Gastrocnemius medialis (tissue), 4 donors: ENCODE data around the gene HSPA14. TPM values are rescaled to one million over a fixed set of nuclear protein-coding genes. Genes with fewer than 3 reads are reported as not detected.

Source experiments
- ATAC-seq, 2 donors: fragments of 150-250 bp; one replicate each; pipeline ENCODE4 v1.9.1; 2016
- DNase-seq, 2 donors: peaks; one replicate each; pipeline ENCODE4 v3.0.0-alpha.2; 2019
- H3K27ac ChIP-seq, 4 donors: fragments of 200-600 bp; sonication (generic); 1 replicate in 1 of 4; 2 replicates in 3 of 4; pipeline ENCODE4 v1.5.1; 2016 to 2018; ENCODE audit warnings: mild to moderate bottlenecking in 2 of 4, moderate library complexity in 1 of 4
- H3K27me3 ChIP-seq, 3 donors: fragments of 200-600 bp; sonication (generic) in 2 of 3; 1 replicate in 1 of 3; 2 replicates in 2 of 3; pipeline versions ENCODE4 v1.5.1 to v1.6.0; 2016 to 2019; ENCODE audit warnings: mild to moderate bottlenecking in 1 of 3, moderate library complexity in 1 of 3
- H3K36me3 ChIP-seq, 2 donors: fragments of 200-600 bp; sonication (generic) in 1 of 2; one replicate each; pipeline ENCODE4 v1.5.1; 2017 to 2018
- H3K4me1 ChIP-seq, 2 donors: fragments of 200-600 bp; sonication (generic) in 1 of 2; one replicate each; pipeline ENCODE4 v1.5.1; 2016 to 2017; ENCODE audit warnings: mild to moderate bottlenecking in 2 of 2
- H3K4me3 ChIP-seq, 4 donors: fragments of 200-600 bp; sonication (generic) in 3 of 4; 1 replicate in 1 of 4; 2 replicates in 3 of 4; pipeline ENCODE4 v1.5.1; 2016 to 2019; ENCODE audit warnings: mild to moderate bottlenecking in 2 of 4
- H3K9me3 ChIP-seq, 3 donors: fragments of 200-600 bp; sonication (generic) in 2 of 3; 1 replicate in 1 of 3; 2 replicates in 2 of 3; pipeline ENCODE4 v1.5.1; 2016 to 2019
- POLR2A ChIP-seq, 2 donors: fragments of 450-650 bp; IDR thresholded peaks; one replicate each; pipeline ENCODE4 v1.6.1; 2017; ENCODE audit warnings: antibody characterized with exemption in 2 of 2, mild to moderate bottlenecking in 2 of 2, moderate library complexity in 2 of 2
- in situ Hi-C, 4 donors: fragments of 200-750 bp; cut with MboI; loops; one replicate each; pipeline versions ENCODE4 v1.15.0 to v1.8.0; 2017; ENCODE audit warnings: low sequenced_read_pairs in 4 of 4
- intact Hi-C: fragments of 100-400 bp; cut with DNase I; formaldehyde crosslinking; loops from one replicate; pipeline ENCODE4 v1.15.1; 2023; ENCODE audit warnings: low total_unique reads
- total RNA-seq, 4 donors: library from RNA; depleted of rRNA; stranded (reverse); fragments of >200 nt; gene quantifications; one replicate each; pipeline versions ENCODE4 v1.1.0 to v1.2.3, GENCODE V29; 2016
- TF ChIP-seq, protein P1 (sequence below), 5 experiments: fragments of 450-650 bp in 3 of 5; fragments of 200-600 bp in 2 of 5; sonication (generic) in 2 of 5; IDR thresholded peaks in 4 of 5; conservative IDR thresholded peaks in 1 of 5; 1 replicate in 4 of 5; 2 replicates in 1 of 5; pipeline ENCODE4 v1.5.1; 2016 to 2019; ENCODE audit warnings: antibody characterized with exemption in 5 of 5, mild to moderate bottlenecking in 3 of 5, moderate library complexity in 3 of 5

Gene HSPA14
- total RNA-seq, 4 donors from 2014 or later, result 17.7 to 25.5 (median 22.1) TPM

DNA sequence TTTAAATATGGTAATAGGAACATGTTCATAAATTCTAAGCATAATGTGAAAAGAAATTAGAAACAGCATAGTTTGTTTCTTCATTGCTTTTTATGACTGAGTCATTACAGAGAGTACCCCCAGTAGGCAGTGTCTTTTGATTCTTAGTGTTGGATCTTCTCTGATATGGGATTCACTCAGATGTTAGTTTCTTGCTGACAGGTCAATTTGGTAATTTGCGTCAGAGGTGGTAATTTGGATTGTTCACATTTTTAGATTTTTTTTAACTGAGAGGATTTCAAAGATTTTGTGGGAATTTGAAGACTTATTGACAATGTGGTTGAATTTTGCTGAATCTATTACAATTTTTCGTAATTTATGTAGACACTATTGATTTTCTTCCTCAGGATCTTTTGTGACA is 2.1 kb downstream of the HSPA14 start:
- no peaks in the 10 kb centered on the region for H3K27me3 ChIP-seq
- no peak overlapping the region for H3K27ac ChIP-seq
- intact Hi-C loops (no loop called here), in situ Hi-C loops (loop anchor here in 2 of 4 donors (10.0 to 25.0 kb wide), 3 partner anchors 122 to 255 kb away; partner anchors contain the start of genes RPP38 (in 2 of the 2), ACBD7 (in 1 of the 2), DCLRE1C (in 1 of the 2) and MEIG1 (in 1 of the 2))
- peaks cover 0 to 55% of the 10 kb centered on the region in 2 donors for H3K36me3 ChIP-seq
- TF ChIP-seq POLR2A (IDR thresholded peaks at IDR 0.05), result no peak
- TF ChIP-seq, protein P1, sequence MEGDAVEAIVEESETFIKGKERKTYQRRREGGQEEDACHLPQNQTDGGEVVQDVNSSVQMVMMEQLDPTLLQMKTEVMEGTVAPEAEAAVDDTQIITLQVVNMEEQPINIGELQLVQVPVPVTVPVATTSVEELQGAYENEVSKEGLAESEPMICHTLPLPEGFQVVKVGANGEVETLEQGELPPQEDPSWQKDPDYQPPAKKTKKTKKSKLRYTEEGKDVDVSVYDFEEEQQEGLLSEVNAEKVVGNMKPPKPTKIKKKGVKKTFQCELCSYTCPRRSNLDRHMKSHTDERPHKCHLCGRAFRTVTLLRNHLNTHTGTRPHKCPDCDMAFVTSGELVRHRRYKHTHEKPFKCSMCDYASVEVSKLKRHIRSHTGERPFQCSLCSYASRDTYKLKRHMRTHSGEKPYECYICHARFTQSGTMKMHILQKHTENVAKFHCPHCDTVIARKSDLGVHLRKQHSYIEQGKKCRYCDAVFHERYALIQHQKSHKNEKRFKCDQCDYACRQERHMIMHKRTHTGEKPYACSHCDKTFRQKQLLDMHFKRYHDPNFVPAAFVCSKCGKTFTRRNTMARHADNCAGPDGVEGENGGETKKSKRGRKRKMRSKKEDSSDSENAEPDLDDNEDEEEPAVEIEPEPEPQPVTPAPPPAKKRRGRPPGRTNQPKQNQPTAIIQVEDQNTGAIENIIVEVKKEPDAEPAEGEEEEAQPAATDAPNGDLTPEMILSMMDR (IDR thresholded peaks at IDR 0.05 in 4 of 5, conservative IDR thresholded peaks at IDR 0.05 in 1 of 5), result no peak
- DNase-seq (no peak), ATAC-seq (no peak)
- H3K9me3 ChIP-seq, result no peaks in the 10 kb centered on the region
- peaks cover 22 to 26% of the 10 kb centered on the region in 2 donors for H3K4me1 ChIP-seq
- H3K4me3 ChIP-seq, result no peak overlapping the region

- peaks cover 7 to 11% of the 10 kb centered on the region in 2 donors for H3K4me1 ChIP-seq
- in situ Hi-C loops (loop anchor here in 2 of 4 donors (10.0 to 25.0 kb wide), 3 partner anchors 119 to 251 kb away; partner anchors contain the start of genes RPP38 (in 2 of the 2), ACBD7 (in 1 of the 2), DCLRE1C (in 1 of the 2) and MEIG1 (in 1 of the 2)), intact Hi-C loops (no loop called here)
- H3K36me3 ChIP-seq, result peaks cover 0 to 57% of the 10 kb centered on the region in 2 donors
- DNase-seq (no peak), ATAC-seq (no peak)
- TF ChIP-seq, protein P1 (IDR thresholded peaks at IDR 0.05 in 4 of 5, conservative IDR thresholded peaks at IDR 0.05 in 1 of 5), result no peak
- no peak for TF ChIP-seq POLR2A (IDR thresholded peaks at IDR 0.05)
- H3K27ac ChIP-seq, result no peak overlapping the region
- no peaks in the 10 kb centered on the region for H3K9me3 ChIP-seq
- H3K4me3 ChIP-seq, result no peak overlapping the region
- H3K27me3 ChIP-seq, result no peaks in the 10 kb centered on the region
These were observed 5.4 kb downstream of the HSPA14 start for GRCh38 chr10:14843327-14843988.

DNA sequence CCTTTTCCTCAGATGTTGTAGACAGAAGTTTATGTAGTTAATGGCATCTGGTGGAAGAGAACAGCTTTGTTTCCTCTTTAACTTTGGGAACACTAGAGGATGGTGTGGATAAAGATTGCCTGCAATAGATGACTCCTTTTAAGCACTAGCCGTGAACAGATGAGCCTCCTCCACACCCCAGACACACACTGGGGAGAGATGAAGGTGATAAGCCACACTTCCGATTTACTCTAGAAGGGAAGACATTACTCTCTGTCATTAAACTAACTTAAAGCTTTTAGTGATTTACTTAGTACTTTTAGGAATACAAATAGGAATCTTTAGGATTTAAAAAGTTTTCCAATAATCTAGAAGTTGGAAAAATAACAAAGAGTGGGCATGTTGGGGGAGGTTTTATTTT is 6.8 kb downstream of the HSPA14 start:
- no peak overlapping the region for H3K27ac ChIP-seq
- peaks cover 0 to 2% of the 10 kb centered on the region in 2 donors for H3K4me1 ChIP-seq
- H3K36me3 ChIP-seq, result peaks cover 0 to 64% of the 10 kb centered on the region in 2 donors
- intact Hi-C loops, result no loop called here
- ATAC-seq (no peak), DNase-seq (no peak)
- H3K4me3 ChIP-seq, result no peak overlapping the region
- no peaks in the 10 kb centered on the region for H3K9me3 ChIP-seq
- H3K27me3 ChIP-seq, result no peaks in the 10 kb centered on the region
- in situ Hi-C loops, result loop anchor here in 2 of 4 donors (10.0 to 25.0 kb wide), 3 partner anchors 117 to 250 kb away; partner anchors contain the start of genes RPP38 (in 2 of the 2), ACBD7 (in 1 of the 2), DCLRE1C (in 1 of the 2) and MEIG1 (in 1 of the 2)
- TF ChIP-seq, protein P1 (IDR thresholded peaks at IDR 0.05 in 4 of 5, conservative IDR thresholded peaks at IDR 0.05 in 1 of 5), result no peak
- TF ChIP-seq POLR2A (IDR thresholded peaks at IDR 0.05), result no peak

GRCh38 chr10:14852236-14852635 is 14.1 kb downstream of the HSPA14 start:
- intact Hi-C loops (no loop called here), in situ Hi-C loops (no loop called here)
- Histone ChIP-seq H3K27me3 (no peaks in the 10 kb centered on the region), H3K9me3 (no peaks in the 10 kb centered on the region), H3K27ac (no peak overlapping the region), H3K36me3 (peaks cover 3 to 28% of the 10 kb centered on the region in 2 donors), H3K4me1 (peaks cover 0 to 5% of the 10 kb centered on the region in 2 donors), H3K4me3 (no peak overlapping the region)
- DNase-seq (no peak), ATAC-seq (no peak)
- TF ChIP-seq, protein P1 (IDR thresholded peaks at IDR 0.05 in 4 of 5, conservative IDR thresholded peaks at IDR 0.05 in 1 of 5), result no peak
- no peak for TF ChIP-seq POLR2A (IDR thresholded peaks at IDR 0.05)
